Measurements from ENCODE around the gene RBM19.

The RBM19 gene

DNA sequence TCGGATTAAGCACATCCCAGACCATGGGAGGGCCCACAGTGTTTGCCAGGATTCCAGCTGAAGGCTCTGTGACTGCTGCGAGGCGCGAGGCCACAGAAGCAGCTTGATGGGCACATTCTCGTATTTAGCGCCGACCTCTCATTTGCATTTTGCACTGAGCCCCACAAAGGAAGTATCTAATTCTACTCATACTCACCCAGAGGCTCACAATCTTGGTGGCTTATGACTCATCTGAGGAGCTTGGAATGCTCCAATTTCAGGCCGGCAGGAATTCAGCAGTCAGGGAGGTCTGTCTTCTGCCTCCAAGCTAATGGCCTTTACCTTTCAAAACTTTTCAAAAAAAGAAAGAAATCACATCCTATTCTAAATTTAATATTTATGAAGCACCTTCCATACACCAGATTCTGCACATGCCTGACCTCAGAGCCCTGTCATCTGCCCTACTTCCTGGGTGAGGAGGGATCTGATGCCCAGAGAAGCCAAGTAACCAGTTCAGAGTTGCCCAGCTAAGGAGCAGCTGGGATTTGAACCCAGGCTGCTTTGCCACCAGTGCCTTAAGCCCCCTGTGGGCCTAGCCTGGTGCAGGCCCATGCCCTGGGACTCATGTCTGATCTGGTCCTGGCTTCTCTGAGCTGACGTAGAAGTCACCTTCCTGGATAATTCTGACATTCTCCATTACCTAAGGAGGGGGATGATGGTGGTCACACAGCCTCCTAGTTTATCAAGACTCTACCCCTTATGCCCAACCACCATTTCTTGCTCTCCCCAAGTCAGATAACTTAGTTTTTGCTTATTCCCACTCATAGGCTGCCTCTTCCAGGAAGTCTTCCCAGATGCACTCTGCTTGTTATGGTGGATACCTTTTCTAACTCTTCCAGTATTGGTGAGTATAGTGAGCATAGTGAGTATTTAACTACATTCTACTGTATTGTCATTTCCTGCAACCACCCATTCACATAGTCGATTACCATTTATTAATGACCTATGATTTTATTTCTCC, 198.9 kb downstream of the RBM19 start:
- no peak for DNase-seq
